ENCODE data around the gene MATN4. TPM values are rescaled to one million over a fixed set of nuclear protein-coding genes. Genes with fewer than 3 reads are reported as not detected.

Gene MATN4
- total and polyA plus RNA-seq, 12 donors, result 0.06 to 0.37 (median 0.16) TPM; not detected in 8

DNA sequence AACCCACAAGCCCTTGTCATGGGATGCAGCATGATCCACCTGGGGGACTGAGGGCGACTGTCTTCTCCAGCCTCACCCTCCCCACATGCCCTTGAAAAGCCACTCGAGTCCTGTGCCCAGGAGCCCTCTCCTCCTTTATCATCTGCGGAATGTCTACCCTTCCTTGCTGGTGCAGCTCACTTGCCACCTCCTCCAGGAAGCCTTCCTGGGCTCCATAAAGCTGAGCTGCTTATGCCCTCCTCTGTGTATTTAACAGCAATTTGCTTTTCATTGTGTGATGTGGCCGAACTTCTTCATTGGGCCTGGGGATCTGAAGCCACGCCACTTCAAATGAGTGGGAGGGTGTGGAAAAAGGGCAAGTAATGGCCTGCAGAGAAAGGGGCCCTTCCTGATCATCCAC is 19.2 kb downstream of the MATN4 start:
- no peak for TF ChIP-seq POLR2A (IDR thresholded peaks at IDR 0.05)
- TF ChIP-seq, protein P1, sequence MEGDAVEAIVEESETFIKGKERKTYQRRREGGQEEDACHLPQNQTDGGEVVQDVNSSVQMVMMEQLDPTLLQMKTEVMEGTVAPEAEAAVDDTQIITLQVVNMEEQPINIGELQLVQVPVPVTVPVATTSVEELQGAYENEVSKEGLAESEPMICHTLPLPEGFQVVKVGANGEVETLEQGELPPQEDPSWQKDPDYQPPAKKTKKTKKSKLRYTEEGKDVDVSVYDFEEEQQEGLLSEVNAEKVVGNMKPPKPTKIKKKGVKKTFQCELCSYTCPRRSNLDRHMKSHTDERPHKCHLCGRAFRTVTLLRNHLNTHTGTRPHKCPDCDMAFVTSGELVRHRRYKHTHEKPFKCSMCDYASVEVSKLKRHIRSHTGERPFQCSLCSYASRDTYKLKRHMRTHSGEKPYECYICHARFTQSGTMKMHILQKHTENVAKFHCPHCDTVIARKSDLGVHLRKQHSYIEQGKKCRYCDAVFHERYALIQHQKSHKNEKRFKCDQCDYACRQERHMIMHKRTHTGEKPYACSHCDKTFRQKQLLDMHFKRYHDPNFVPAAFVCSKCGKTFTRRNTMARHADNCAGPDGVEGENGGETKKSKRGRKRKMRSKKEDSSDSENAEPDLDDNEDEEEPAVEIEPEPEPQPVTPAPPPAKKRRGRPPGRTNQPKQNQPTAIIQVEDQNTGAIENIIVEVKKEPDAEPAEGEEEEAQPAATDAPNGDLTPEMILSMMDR (IDR thresholded peaks at IDR 0.05), result no peak
- Histone ChIP-seq H3K9me3 (replicated peaks in 1 of 3) (no peaks in the 10 kb centered on the region), H3K4me3 (no peak overlapping the region), H3K27ac (no peak overlapping the region), H3K4me1 (replicated peaks in 1 of 2) (peaks cover 0 to 7% of the 10 kb centered on the region in 2 donors), H3K27me3 (peaks cover 4% of the 10 kb centered on the region), H3K36me3 (replicated peaks in 1 of 2) (no peaks in the 10 kb centered on the region)
- WGBS, 4 donors, result 69 to 98% (median 81%) methylated on average over 3 to 5 of the region's 5 CpGs
- DNase-seq, result peak in 1 of 7 donors; percentile 36
- intact Hi-C loops (cut with DNase I), result loop anchor here (5.0 to 10.0 kb wide), 3 partner anchors 184 to 272 kb away; partner anchors contain the start of gene KCNS1 (in 1 of the 2)

DNA sequence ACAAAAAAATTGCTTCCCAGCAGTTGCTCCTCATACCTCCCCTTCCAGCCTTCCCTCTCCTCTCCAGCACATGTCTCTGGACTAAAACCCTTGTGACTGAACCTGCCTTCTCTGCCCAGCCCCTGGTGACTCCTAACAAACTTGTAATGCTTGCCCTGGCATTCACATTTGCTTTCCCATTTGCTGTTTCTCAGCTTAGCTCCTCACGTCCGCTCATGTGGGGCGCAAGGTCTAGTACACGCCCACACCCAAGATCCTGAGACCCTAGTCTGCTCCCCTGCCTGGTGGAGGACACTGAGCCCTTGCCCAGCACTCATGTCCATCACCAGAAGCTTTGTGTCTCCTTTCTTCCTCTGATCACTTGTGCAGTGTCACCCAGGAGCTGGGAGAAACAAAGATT is 19.7 kb downstream of the MATN4 start:
- intact Hi-C loops (cut with DNase I), result loop anchor here (5.0 to 10.0 kb wide), 3 partner anchors 184 to 271 kb away; partner anchors contain the start of gene KCNS1 (in 1 of the 2)
- peaks cover 6% of the 10 kb centered on the region for H3K27me3 ChIP-seq
- H3K36me3 ChIP-seq (replicated peaks in 1 of 2), result no peaks in the 10 kb centered on the region
- no peak for TF ChIP-seq POLR2A (IDR thresholded peaks at IDR 0.05)
- TF ChIP-seq, protein P1 (IDR thresholded peaks at IDR 0.05), result no peak
- peak in 1 of 7 donors; percentile 31 for DNase-seq
- no peaks in the 10 kb centered on the region for H3K9me3 ChIP-seq (replicated peaks in 1 of 3)
- no peak overlapping the region for H3K27ac ChIP-seq
- H3K4me3 ChIP-seq, result no peak overlapping the region
- 79 to 85% (median 83%) methylated on average over 4 of the region's 4 CpGs for WGBS, 4 donors
- peaks cover 0 to 5% of the 10 kb centered on the region in 2 donors for H3K4me1 ChIP-seq (replicated peaks in 1 of 2)

GRCh38 chr20:45283551-45284057 is 24.5 kb downstream of the MATN4 start:
- DNase-seq, result no peak
- Histone ChIP-seq H3K4me1 (replicated peaks in 1 of 2) (no peaks in the 10 kb centered on the region), H3K9me3 (replicated peaks in 1 of 3) (no peaks in the 10 kb centered on the region), H3K36me3 (replicated peaks in 1 of 2) (no peaks in the 10 kb centered on the region), H3K27ac (no peak overlapping the region), H3K27me3 (peaks cover 9% of the 10 kb centered on the region), H3K4me3 (no peak overlapping the region)
- intact Hi-C loops (cut with DNase I), result loop anchor here in 1 of 2 donors (10.0 kb wide), 1 partner anchor 179 kb away; the partner anchor contains the start of gene KCNS1
- no peak for TF ChIP-seq POLR2A (IDR thresholded peaks at IDR 0.05)
- TF ChIP-seq, protein P1 (IDR thresholded peaks at IDR 0.05), result no peak
- WGBS, 4 donors, result 27 to 54% (median 45%) methylated on average over 2 to 4 of the region's 4 CpGs

DNA sequence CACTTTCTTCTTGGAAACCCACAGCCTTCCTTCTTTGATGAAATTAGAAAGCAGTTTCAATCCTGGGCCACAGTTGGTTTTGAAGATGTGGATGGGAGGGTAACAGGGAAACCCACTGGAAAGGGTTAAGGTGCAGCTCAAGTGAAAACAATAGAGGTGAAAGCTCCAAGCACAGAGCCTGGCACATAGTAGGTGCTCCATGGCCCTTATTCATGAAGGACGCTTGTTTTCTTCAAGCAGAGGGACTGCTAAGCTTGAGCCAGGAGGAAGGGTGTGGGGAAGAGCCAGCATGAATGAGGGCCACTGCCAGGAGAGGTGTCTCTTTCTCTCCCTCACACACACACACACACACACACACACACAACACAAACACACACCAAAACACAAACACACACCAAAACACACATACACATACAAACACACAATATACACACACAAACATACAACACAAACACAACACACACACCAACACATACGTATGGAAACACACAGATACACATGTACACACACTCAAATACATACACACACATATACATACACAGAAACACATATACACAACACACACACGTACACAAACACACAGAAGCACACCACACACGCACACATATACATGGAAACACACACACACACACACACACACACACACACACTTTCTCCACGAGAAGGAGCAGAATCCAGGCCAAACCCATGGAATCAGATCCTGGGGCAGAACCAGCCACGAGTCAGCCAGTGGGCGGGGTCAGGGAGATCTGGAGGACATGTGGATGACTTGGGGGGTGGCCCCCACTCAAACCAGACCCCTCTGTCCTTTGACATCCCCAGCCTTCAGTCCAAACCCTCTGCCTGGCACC is 25.2 kb downstream of the MATN4 start:
- Histone ChIP-seq H3K4me3 (no peak overlapping the region), H3K27ac (no peak overlapping the region), H3K4me1 (replicated peaks in 1 of 2) (no peaks in the 10 kb centered on the region), H3K27me3 (peaks cover 9% of the 10 kb centered on the region), H3K9me3 (replicated peaks in 1 of 3) (no peaks in the 10 kb centered on the region), H3K36me3 (replicated peaks in 1 of 2) (no peaks in the 10 kb centered on the region)
- intact Hi-C loops (cut with DNase I), result loop anchor here in 1 of 2 donors (10.0 kb wide), 1 partner anchor 178 kb away; the partner anchor contains the start of gene KCNS1
- 59 to 73% (median 68%) methylated on average over 5 to 7 of the region's 7 CpGs for WGBS, 4 donors
- TF ChIP-seq, protein P1 (IDR thresholded peaks at IDR 0.05), result no peak
- DNase-seq, result no peak

All from adrenal gland (tissue), 12 donors.